RWPE1 (cell line): ENCODE data around the gene GCSAM.

Experiments used
- CTCF ChIA-PET: fragments of 350-600 bp; sonication (Branson Sonifier 250); formaldehyde crosslinking; extraction: SDS; loops from one replicate; lab custom pipeline; 2021; lab: Yijun Ruan, JAX
- POLR2A ChIA-PET: fragments of 400-600 bp; formaldehyde crosslinking; extraction: SDS; loops from one replicate; lab custom pipeline; 2020; ENCODE audit warnings: antibody characterized with exemption; ENCODE audit not compliant: low non-redundant PET; lab: Yijun Ruan, JAX
- DNase-seq: peaks from one replicate; pipeline ENCODE4 v3.0.0; 2012; ENCODE audit warnings: low spot score
- H3K27ac ChIP-seq: fragments of 450-650 bp; 2 replicates; pipeline ENCODE4 v1.5.1; 2017
- CTCF ChIP-seq: fragments of 450-650 bp; conservative IDR thresholded peaks from 2 replicates; pipeline ENCODE4 v1.5.1; 2017; ENCODE audit warnings: low read depth, mild to moderate bottlenecking

Gene GCSAM

GRCh38 chr3:112132975-112133448 lies at the start of gene GCSAM:
TSS of gene GCSAM (minus strand) at chr3:112133248. CDS start at chr3:112133120, 128 bp downstream.
- no peak for TF ChIP-seq CTCF
- DNase-seq = peak; percentile 42
- peak within 1 kb of the TSS; percentile 44 for H3K27ac ChIP-seq
- ChIA-PET CTCF (interaction anchor here (1.0 to 1.3 kb wide), 2 partner anchors 22 to 89 kb away, joined by 3 read pairs; no protein-coding TSS in a partner anchor), POLR2A (interaction anchor here (0.6 kb wide), 1 partner anchor 43 kb away, joined by 6 read pairs; no protein-coding TSS in a partner anchor)

- CTCF ChIA-PET = no interaction called here
- POLR2A ChIA-PET = no interaction called here
- no peak for TF ChIP-seq CTCF
- H3K27ac ChIP-seq = no peak overlapping the region
- DNase-seq = no peak
These were observed 42.6 kb upstream of the GCSAM start for GRCh38 chr3:112175646-112176045.

GRCh38 chr3:112175037-112175436 lies 42.0 kb upstream of the GCSAM start:
- TF ChIP-seq CTCF = no peak
- H3K27ac ChIP-seq = no peak overlapping the region
- ChIA-PET CTCF (no interaction called here), POLR2A (no interaction called here)
- DNase-seq = no peak

GRCh38 chr3:112171144-112171543 lies 38.1 kb upstream of the GCSAM start:
- ChIA-PET POLR2A (no interaction called here), CTCF (no interaction called here)
- DNase-seq = no peak
- TF ChIP-seq CTCF = no peak
- H3K27ac ChIP-seq = no peak overlapping the region

- H3K27ac ChIP-seq = no peak overlapping the region
- ChIA-PET POLR2A (no interaction called here), CTCF (no interaction called here)
- TF ChIP-seq CTCF = no peak
- no peak for DNase-seq
These were observed 37.0 kb upstream of the GCSAM start for GRCh38 chr3:112170046-112170445.

GRCh38 chr3:112167758-112168157 lies 34.7 kb upstream of the GCSAM start:
- H3K27ac ChIP-seq = no peak overlapping the region
- no peak for TF ChIP-seq CTCF
- DNase-seq = no peak
- ChIA-PET POLR2A (interaction anchor here (0.6 kb wide), 1 partner anchor 8 kb away, joined by 3 read pairs; no protein-coding TSS in a partner anchor), CTCF (no interaction called here)
